ENCODE results near the gene ZNRF1. TPM values are rescaled to one million over a fixed set of nuclear protein-coding genes. Genes with fewer than 3 reads are reported as not detected.

Gene ZNRF1
- total and polyA plus RNA-seq, 2 of the 4 experiments (the other 2 are of a cell fraction): 8.2 to 20.7 TPM

GRCh38 chr16:75081179-75081859 lies 82.5 kb downstream of the ZNRF1 start (continued):
- TF ChIP-seq FOS (IDR thresholded peaks at IDR 0.05; ENCODE audit: low read depth, low read length): no peak
- no peak for TF ChIP-seq RAD21 (IDR thresholded peaks at IDR 0.05; ENCODE audit: low read length)
- no peak for TF ChIP-seq ELK1 (IDR thresholded peaks at IDR 0.05; ENCODE audit: borderline replicate concordance, low read depth, low read length)

DNA sequence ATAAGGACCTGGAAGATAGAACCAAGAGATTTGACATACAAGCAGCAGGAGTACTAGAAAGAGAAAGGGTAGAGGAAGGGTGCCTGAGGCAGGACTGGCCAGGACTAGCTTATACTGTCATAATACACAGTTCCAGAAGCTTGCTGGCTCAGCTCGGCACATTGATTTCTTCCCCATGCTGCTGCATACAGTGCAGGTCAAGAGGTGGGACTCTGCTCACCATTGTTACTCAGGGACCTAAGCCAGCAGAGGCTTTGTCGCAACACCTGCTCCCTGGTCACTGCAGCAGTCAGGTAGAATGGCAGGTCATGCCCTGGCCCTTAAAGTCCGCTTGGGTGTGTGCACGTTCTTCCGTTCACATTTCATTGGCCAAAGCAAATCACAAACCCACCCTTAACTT lies 85.0 kb downstream of the ZNRF1 start:
- dilution Hi-C loops (cut with HindIII; ENCODE audit: low sequenced_read_pairs, unreplicated experiment) (no loop called here), in situ Hi-C loops (cut with MboI; ENCODE audit: low sequenced_read_pairs) (no loop called here), intact Hi-C loops (cut with micrococcal nuclease) (no loop called here)
- BruUV-seq (replicated peaks): no TSS peak
- H3K79me1 ChIP-seq (ENCODE audit: low read depth in 1 of 2, low read length in 2 of 2): peaks cover 48 to 87% of the 10 kb centered on the region in 2 experiments
- H3K36me3 ChIP-seq (ENCODE audit: control insufficient read depth, insufficient read depth, low read length): peaks cover 2% of the 10 kb centered on the region; the same call in 1 of the 2 replicates
- no peak overlapping the region for H2AK9ac ChIP-seq (replicated peaks; ENCODE audit: low read depth, low read length, poor library complexity)
- H3K4me1 ChIP-seq (ENCODE audit: control insufficient read depth, insufficient read depth, low read length): peaks cover 33% of the 10 kb centered on the region
- H4K5ac ChIP-seq (ENCODE audit: low read depth, low read length): no peak overlapping the region
- no peaks in the 10 kb centered on the region for H3K9me3 ChIP-seq (ENCODE audit: control insufficient read depth, insufficient read depth, low read length)
- no peaks in the 10 kb centered on the region for H3K27me3 ChIP-seq (ENCODE audit: control insufficient read depth, insufficient read depth, low read length)
- ChIA-PET POLR2A (ENCODE audit: unreplicated experiment) (no interaction called here), CTCF (no interaction called here)
- no peak overlapping the region for H2BK15ac ChIP-seq (ENCODE audit: low read depth, low read length)
- no peak overlapping the region for H3K23ac ChIP-seq (ENCODE audit: low read depth, low read length)
- peaks cover 43% of the 10 kb centered on the region for H3K9me1 ChIP-seq (ENCODE audit: insufficient read depth, low read length)
- H3K18ac ChIP-seq (ENCODE audit: low read depth, low read length): no peak overlapping the region
- no peak for TF ChIP-seq RFX5 (IDR thresholded peaks at IDR 0.05; ENCODE audit: low read depth, low read length)
- DNase-seq (no peak), ATAC-seq (ENCODE audit: low read depth) (no peak)
- no peak overlapping the region for H4K91ac ChIP-seq (ENCODE audit: insufficient read depth, low read depth, low read length)
- peaks cover 31% of the 10 kb centered on the region for H4K20me1 ChIP-seq (ENCODE audit: insufficient read depth, low read length)
- H3K9ac ChIP-seq (ENCODE audit: low read depth, low read length): no peak overlapping the region
- no peak overlapping the region for H3K4ac ChIP-seq (ENCODE audit: low read depth, low read length)
- H2BK120ac ChIP-seq (ENCODE audit: low read depth, low read length): no peak overlapping the region
- H2AFZ ChIP-seq (replicated peaks; ENCODE audit: low read length, poor library complexity): no peak overlapping the region
- H4K8ac ChIP-seq (ENCODE audit: low read depth in 2 of 2, low read length in 2 of 2): no peak overlapping the region
- H2BK5ac ChIP-seq (ENCODE audit: low read depth, low read length, poor library complexity, severe bottlenecking): no peak overlapping the region
- 93% methylated on average over 2 of the region's 5 CpGs; no CpG with 5 or more reads in 1 of the 2 experiments for WGBS, 2 experiments (ENCODE audit: extremely low coverage in 2 of 2, insufficient read length in 1 of 2)
- no peak overlapping the region for H3K4me2 ChIP-seq (ENCODE audit: low read depth, low read length)
- H3K14ac ChIP-seq (replicated peaks; ENCODE audit: low read depth, low read length): no peak overlapping the region
- H2AK5ac ChIP-seq (ENCODE audit: low read depth, low read length): no peak overlapping the region; the same call in 1 of the 2 replicates
- no peak overlapping the region for H3K4me3 ChIP-seq (ENCODE audit: insufficient read depth, low read depth, low read length)
- H2BK20ac ChIP-seq (ENCODE audit: low read depth, low read length): no peak overlapping the region
- no peak overlapping the region for H3K56ac ChIP-seq (ENCODE audit: extremely low read depth, insufficient read depth, low read length)
- no peak overlapping the region for H3K27ac ChIP-seq (ENCODE audit: insufficient read depth, low read length)
